ENCODE results near the gene DLG4.

The DLG4 gene

GRCh38 chr17:7214300-7215135 lies 5.1 kb downstream of the DLG4 start:
- DNase-seq = peak; percentile 97 to 99 (median 98)

GRCh38 chr17:7213895-7214299 lies 5.7 kb downstream of the DLG4 start:
- peak; percentile 58 to 78 (median 75) for DNase-seq

GRCh38 chr17:7211491-7212273 lies 8.0 kb downstream of the DLG4 start:
- DNase-seq = no peak

- no peak for DNase-seq
Measured at GRCh38 chr17:7208754-7209460, 10.7 kb downstream of the DLG4 start.

GRCh38 chr17:7208027-7208571 lies 11.5 kb downstream of the DLG4 start:
- DNase-seq = no peak

GRCh38 chr17:7207120-7208001 lies 12.3 kb downstream of the DLG4 start:
- DNase-seq = no peak

GRCh38 chr17:7205561-7205960 lies 14.1 kb downstream of the DLG4 start:
- DNase-seq = no peak

- DNase-seq = peak; percentile 94 to 97 (median 95)
Measured at GRCh38 chr17:7204828-7205461, 14.7 kb downstream of the DLG4 start.

GRCh38 chr17:7204336-7204735 lies 15.3 kb downstream of the DLG4 start:
- peak in 1 of 5 donors; percentile 33 for DNase-seq

- DNase-seq = no peak
Measured at GRCh38 chr17:7203391-7203790, 16.2 kb downstream of the DLG4 start.

GRCh38 chr17:7196651-7197401 lies 22.8 kb downstream of the DLG4 start:
- no peak for DNase-seq

GRCh38 chr17:7195971-7196370 lies 23.7 kb downstream of the DLG4 start:
- DNase-seq = no peak

- no peak for DNase-seq
Measured at GRCh38 chr17:7192271-7192937, 27.2 kb downstream of the DLG4 start.

- DNase-seq = no peak
Measured at GRCh38 chr17:7191571-7192270, 27.9 kb downstream of the DLG4 start.

GRCh38 chr17:7191069-7191468 lies 28.6 kb downstream of the DLG4 start:
- DNase-seq = no peak

GRCh38 chr17:7190276-7190917 lies 29.2 kb downstream of the DLG4 start:
- DNase-seq = no peak

- no peak for DNase-seq
Measured at GRCh38 chr17:7186241-7186640, 33.4 kb downstream of the DLG4 start.

GRCh38 chr17:7184647-7185046 lies 35.0 kb downstream of the DLG4 start:
- no peak for DNase-seq

- DNase-seq = no peak
Measured at GRCh38 chr17:7184091-7184488, 35.5 kb downstream of the DLG4 start.
